Left renal cortex interstitium (tissue), 4 donors: ENCODE measurements around the gene GCSH. TPM values are rescaled to one million over a fixed set of nuclear protein-coding genes. Genes with fewer than 3 reads are reported as not detected.

ENCODE experiments used
- DNase-seq, 4 donors: peaks; one replicate each; pipeline ENCODE4 v3.0.0-alpha.2; 2013; ENCODE audit warnings: low read depth in 4 of 4, low spot score in 2 of 4, missing footprints in 1 of 4
- polyA plus RNA-seq, 4 donors: library from polyadenylated mRNA; unstranded; fragments of 120-200 nt; gene quantifications; one replicate each; pipeline ENCODE4 v1.2.1, GENCODE V29; 2013; ENCODE audit not compliant: insufficient read length in 4 of 4

The GCSH gene
- polyA plus RNA-seq, 4 donors = 77.8 to 102 (median 96.7) TPM

- DNase-seq = no peak
These were observed 10.8 kb upstream of the GCSH start for GRCh38 chr16:81106826-81107503.

DNA sequence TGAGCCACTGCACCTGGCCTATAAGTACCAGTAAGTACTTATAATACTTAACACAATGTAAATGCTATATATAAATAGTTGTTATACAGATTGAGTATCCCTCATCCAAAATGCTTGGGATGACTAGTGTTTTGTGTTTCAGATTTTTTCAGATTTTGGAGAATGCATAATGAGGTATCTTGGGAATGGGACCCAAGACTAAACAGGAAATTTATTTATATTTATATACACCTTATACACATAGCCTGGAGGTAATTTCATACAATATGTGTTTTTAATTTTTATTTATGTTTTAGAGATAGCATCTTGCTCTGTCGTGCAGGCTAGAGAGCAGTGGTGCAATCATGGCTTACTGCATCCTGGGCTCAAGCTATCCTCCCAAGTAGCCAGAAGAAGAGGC lies 9.8 kb upstream of the GCSH start:
- DNase-seq = no peak

- DNase-seq = no peak
These were observed 5.5 kb upstream of the GCSH start for GRCh38 chr16:81101702-81102101.

DNA sequence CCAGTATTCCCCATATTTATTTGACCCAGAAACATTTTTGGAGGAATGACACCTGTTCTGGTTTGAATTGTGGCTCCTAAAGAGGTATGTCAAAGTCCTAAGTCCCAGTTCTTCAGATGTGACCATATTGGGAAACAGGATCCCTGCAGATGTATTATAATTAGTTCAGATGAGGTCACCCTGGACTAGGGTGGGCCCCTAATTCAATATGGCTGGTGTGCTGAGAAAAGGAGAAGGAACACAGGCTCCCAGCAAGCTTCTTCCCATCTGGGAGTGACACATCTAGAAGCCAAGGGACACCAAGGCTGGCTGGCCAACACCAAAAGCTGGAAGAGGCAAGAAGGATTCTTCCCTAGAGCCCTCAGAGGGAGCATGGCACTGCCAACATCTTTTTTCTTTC lies 3.8 kb upstream of the GCSH start:
- no peak for DNase-seq

DNA sequence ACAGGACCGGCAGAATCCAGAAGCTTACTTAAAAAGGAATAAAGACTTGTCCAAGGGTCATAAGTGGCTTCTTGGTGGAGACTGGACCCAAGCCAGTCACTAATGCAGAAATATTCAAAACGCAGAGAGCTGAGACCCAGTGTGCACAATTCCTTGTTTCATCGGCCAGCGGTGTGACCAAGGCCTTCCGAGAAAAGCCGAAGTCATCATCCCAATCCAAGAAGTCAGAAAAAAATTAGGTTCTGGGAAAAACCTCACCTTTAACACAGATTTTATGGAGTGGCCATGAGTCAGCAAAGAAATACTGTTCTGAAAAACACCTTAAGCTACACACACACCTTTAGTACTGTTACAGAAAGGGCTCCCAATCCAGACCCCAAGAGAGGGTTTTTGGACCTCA lies 1.0 kb upstream of the GCSH start:
- DNase-seq = no peak

GRCh38 chr16:81096715-81097208 lies 567 bp upstream of the GCSH start:
- DNase-seq = no peak

DNA sequence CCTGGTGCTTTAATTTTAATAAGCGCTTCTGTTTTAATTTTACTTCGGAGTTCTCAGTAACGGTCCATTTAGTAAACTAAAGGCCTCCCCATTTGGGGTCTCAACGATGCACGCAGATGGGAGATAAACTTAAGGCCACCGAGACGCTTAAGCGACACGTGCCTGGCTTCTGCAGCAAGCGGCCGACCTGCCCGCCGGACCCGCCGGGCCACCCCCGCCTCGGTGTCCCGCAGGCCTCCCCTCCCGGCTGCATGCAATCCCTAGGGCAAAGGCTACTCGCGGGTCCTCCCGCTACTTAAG lies 592 bp downstream of the GCSH start:
- no peak for DNase-seq

GRCh38 chr16:81094771-81095251 lies 1.4 kb downstream of the GCSH start:
- no peak for DNase-seq

GRCh38 chr16:81088836-81089235 lies 7.4 kb downstream of the GCSH start:
- DNase-seq = no peak

GRCh38 chr16:81081014-81081413 lies 15.2 kb downstream of the GCSH start:
- DNase-seq = no peak

- no peak for DNase-seq
These were observed 16.0 kb downstream of the GCSH start for GRCh38 chr16:81080233-81080632.

GRCh38 chr16:81077076-81077940 lies 18.9 kb downstream of the GCSH start, which contains the start of gene C16orf46:
C16orf46 (minus strand) TSS chr16:81077238; CDS start chr16:81063955, 13,283 bp downstream.
- peak; percentile 94 to 97 (median 96) for DNase-seq

DNA sequence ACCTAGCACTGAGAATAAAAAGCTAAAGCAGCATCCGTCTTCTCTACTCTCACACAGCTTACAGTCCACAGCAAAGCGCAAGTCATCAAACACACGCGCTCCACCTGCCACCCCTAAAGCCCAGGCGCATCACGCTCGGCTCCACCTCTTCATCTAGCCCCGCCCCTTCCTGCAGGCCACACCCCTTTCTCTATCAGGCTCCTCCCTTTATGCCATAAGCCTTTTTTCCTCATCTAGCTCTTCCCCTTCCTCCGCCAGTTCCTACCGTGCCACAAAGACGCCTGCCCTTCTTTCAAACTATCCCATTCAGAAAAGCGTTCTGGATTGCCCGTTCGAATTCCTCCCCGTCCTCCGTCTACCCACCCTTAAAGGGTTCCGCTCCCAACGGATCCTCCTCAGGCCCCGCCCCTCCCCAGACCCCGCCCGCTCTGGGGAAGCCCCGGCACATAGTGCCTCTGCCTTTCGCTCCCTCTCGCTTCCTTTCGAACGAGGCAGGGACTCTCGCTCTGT lies 19.6 kb downstream of the GCSH start:
- peak in 3 of 4 donors; percentile 86 to 93 (median 90) for DNase-seq

DNA sequence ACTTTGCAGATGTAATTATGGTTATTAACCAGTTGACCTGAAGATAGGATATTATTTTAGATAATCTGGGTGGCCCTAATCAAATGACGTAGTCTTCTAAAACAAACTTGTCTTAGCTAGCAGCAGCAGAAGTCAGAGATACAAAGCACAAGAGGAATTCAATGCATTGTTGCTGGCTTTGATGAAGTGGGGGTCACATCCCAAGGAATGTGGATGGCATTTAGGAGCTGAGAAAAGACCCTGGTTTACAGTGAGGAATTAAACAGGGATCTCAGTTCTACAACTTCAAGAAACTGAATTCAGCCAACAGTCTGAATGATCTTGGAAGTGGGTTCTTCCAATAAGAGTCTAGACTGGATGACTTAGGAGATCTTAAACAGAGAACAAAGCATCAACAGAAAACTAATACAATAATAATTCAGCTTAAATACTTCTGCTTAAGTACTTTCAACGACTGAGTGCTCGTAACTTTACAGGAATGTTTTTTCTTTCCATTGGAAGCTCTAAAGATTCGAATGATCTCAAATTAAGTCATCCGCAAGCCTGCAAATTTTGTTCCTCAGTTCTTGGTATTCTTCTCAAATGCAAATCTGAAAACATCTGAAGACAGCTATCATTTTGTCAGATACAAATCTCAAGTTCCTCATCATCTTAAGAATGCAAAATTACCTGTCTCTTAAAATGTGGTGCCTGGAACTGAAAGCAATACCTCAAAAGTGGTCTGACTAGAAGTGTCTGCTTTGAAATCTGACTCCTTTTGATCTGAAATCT lies 22.4 kb downstream of the GCSH start:
- no peak for DNase-seq

DNA sequence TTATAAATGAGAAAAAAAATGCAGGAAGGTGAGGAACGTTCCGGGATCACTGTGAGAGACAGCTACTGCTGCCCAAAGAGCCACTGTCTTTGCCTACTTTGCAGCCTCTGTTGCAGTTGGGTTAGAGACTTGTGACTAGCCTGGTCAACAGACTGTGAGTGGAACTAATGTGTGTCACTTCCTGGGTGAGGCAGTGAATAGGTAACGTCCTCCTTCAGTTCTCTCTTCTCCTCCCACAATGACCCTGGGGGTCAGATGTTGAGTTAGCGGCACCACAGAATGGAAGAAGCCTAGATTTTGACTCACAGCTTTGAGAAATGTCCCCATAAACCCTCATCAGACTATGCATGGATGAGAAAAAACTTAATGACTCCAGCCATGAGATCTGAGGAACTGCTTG lies 24.4 kb downstream of the GCSH start:
- no peak for DNase-seq

DNA sequence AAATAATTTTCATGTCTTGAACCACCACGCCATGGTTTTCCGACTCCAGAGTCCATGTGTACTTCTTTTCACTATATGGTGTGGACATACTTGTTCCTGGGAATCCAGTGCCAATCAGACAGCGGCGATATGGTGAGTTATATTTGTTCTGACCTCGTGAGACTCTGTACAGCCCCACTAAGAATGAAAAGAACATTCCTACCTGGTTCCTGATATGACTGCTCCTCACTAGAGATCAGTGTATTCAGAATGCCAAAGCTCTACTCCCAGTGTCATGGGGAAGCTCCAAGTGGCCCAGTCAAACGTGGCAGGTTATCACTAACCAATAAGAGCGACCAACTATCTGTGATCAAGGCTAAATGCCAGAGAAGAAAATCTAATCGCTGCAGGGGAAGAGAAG lies 25.2 kb downstream of the GCSH start:
- DNase-seq = no peak

DNA sequence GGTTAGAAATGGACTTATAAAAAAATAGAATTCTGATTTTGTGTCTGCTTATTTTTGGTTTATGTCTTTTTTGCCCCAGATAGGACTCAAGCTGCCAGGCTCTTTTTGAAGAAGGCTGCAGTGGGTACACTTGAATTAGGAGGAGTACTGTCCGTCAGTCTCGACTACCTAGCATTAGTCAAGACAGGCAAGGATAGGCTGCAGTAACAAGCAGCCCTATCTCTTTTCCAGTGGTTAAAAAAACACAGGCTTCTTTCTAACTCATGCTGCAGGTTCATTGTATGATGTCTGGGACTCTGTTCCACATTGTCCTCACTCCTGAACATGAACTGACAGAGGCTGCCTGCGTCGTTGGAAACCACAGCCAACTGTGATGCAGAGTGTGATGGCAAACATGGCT lies 27.1 kb downstream of the GCSH start:
- no peak for DNase-seq

- no peak for DNase-seq
These were observed 29.0 kb downstream of the GCSH start for GRCh38 chr16:81067166-81067565.

GRCh38 chr16:81066681-81067080 lies 29.5 kb downstream of the GCSH start:
- DNase-seq = no peak

DNA sequence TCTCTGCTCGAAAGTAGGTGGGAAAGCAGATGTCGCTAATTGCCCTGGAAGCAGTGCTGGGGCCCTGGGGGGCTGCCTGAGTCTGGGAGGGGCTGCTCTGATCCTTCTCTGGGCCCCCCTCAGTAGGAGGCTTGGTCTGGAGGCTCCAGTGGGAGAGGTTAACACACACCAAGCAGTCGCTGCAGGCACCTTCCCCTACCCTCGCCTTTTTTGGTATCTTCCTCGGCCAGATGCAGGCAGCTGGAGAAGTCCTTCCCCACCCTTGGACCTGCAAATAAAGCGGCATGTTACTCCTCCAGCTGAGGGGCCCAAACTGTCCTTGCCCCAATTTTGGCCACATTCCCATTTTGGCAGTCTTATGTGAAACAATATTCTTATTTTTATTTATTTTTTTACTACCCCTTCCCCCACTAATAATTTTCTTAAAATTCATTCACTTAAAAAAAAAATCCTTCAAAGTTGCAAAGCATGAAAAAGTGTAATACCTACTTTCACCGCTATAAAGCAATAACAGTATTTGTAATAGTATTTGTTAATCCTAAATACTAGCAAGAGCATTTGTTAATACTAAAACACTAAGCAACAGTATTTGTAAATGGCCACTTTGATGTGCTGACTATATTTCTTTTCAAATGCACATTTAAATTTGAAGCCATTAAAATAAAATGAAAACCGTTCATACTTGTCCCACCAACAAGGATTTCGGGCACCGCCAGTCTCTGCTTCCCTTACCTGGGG lies 34.2 kb downstream of the GCSH start:
- no peak for DNase-seq
